ENCODE data around the gene SNX1. TPM values are rescaled to one million over a fixed set of nuclear protein-coding genes. Genes with fewer than 3 reads are reported as not detected.

Gene SNX1
- total and polyA plus RNA-seq, 2 of the 13 experiments (the other 11 are each of a cell fraction or from before 2014, with no cell fraction given) = 29.3 to 60.1 TPM

DNA sequence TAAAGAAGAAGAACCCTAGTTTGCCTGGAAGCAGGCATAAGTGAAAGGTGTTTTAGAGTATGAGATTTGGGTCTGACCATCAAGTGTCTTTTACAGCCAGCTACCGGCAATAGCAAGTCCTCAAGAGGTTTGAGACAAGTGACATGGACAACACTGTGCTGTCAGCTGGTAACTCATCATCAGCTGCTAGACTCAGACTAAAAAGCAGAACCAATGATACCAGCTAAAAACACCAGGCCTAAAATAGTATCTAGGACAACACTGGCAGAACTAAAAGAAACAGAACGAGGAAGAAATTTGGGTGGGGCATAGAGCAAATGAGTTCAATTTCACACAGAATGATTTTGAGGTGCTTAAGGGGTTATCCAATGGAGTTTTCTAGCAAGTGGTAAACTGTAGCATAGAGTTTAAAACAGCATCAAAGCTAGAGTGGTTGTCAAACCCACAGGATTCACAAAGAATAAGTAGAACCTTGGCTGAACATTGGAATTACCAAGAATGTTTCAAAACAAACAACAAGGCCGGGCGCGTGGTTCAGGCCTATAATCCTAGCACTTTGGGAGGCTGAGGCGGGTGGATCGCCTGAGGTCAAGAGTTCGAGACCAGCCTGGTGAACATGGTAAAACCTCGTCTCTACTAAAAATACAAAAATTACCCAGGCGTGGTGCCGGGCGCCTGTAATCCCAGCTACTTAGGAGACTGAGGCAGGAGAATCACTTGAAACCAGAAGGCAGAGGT lies 6.1 kb upstream of the SNX1 start:
- Histone ChIP-seq H3K36me3 (replicated peaks in 1 of 2; ENCODE audit: control insufficient read depth in 1 of 2, insufficient read depth in 2 of 2, low read length in 2 of 2) (peaks cover 2 to 17% of the 10 kb centered on the region in 2 experiments; a peak in 4 of 5 replicates), H2AFZ (ENCODE audit: low read length) (no peak overlapping the region), H4K20me1 (ENCODE audit: insufficient read depth, low read length) (no peaks in the 10 kb centered on the region), H3K4me1 (ENCODE audit: insufficient read depth, low read length) (peaks cover 22% of the 10 kb centered on the region), H3K27me3 (ENCODE audit: control insufficient read depth in 1 of 2, insufficient read depth in 2 of 2, low read length in 2 of 2) (no peaks in the 10 kb centered on the region), H3K4me3 (replicated peaks in 1 of 3; ENCODE audit: insufficient read depth in 1 of 3, low read depth in 2 of 3, low read length in 3 of 3) (no peak overlapping the region), H3K27ac (ENCODE audit: extremely low read length, insufficient read depth, low read length) (no peak overlapping the region), H3K4me2 (ENCODE audit: low read depth, low read length) (no peak overlapping the region), H3K9me3 (ENCODE audit: low read length) (no peaks in the 10 kb centered on the region), H3K9ac (ENCODE audit: insufficient read depth, low read depth, low read length) (no peak overlapping the region), H3K79me2 (ENCODE audit: insufficient read depth, low read length) (peaks cover 17% of the 10 kb centered on the region)
- no TSS peak for BruUV-seq (replicated peaks)
- FAIRE-seq (no peak), DNase-seq (ENCODE audit: low spot score) (no peak), ATAC-seq (no peak)
- ChIA-PET POLR2A (interaction anchor here (1.4 kb wide), 1 partner anchor 18 kb away, joined by 3 read pairs; no protein-coding TSS in a partner anchor), CTCF (ENCODE audit: low intra/inter-chr PET ratio, low total read pairs) (no interaction called here)
- intact Hi-C loops (cut with micrococcal nuclease; ENCODE audit: unreplicated experiment) (no loop called here), in situ Hi-C loops (cut with HindIII; ENCODE audit: extremely low pct_ligation_motif_present, low pct_unique_long_range_greater_than_20kb) (no loop called here)
- 79% methylated on average over 12 of the region's 12 CpGs for WGBS (ENCODE audit: low lambda C conversion rate)
- TF ChIP-seq, protein P1, sequence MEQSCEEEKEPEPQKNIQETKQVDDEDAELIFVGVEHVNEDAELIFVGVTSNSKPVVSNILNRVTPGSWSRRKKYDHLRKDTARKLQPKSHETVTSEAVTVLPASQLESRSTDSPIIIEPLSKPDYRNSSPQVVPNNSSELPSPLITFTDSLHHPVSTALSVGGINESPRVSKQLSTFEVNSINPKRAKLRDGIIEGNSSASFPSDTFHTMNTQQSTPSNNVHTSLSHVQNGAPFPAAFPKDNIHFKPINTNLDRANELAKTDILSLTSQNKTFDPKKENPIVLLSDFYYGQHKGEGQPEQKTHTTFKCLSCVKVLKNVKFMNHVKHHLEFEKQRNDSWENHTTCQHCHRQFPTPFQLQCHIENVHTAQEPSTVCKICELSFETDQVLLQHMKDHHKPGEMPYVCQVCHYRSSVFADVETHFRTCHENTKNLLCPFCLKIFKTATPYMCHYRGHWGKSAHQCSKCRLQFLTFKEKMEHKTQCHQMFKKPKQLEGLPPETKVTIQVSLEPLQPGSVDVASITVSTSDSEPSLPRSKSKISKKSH (CRISPR knock-in tag; IDR thresholded peaks at IDR 0.05; ENCODE audit: borderline replicate concordance) = no peak
- TF ChIP-seq, protein P2, sequence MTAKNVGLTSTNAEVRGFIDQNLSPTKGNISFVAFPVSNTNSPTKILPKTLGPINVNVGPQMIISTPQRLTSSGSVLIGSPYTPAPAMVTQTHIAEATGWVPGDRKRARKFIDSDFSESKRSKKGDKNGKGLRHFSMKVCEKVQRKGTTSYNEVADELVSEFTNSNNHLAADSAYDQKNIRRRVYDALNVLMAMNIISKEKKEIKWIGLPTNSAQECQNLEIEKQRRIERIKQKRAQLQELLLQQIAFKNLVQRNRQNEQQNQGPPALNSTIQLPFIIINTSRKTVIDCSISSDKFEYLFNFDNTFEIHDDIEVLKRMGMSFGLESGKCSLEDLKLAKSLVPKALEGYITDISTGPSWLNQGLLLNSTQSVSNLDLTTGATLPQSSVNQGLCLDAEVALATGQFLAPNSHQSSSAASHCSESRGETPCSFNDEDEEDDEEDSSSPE (CRISPR knock-in tag; IDR thresholded peaks at IDR 0.05) = no peak
- TF ChIP-seq, protein P3, sequence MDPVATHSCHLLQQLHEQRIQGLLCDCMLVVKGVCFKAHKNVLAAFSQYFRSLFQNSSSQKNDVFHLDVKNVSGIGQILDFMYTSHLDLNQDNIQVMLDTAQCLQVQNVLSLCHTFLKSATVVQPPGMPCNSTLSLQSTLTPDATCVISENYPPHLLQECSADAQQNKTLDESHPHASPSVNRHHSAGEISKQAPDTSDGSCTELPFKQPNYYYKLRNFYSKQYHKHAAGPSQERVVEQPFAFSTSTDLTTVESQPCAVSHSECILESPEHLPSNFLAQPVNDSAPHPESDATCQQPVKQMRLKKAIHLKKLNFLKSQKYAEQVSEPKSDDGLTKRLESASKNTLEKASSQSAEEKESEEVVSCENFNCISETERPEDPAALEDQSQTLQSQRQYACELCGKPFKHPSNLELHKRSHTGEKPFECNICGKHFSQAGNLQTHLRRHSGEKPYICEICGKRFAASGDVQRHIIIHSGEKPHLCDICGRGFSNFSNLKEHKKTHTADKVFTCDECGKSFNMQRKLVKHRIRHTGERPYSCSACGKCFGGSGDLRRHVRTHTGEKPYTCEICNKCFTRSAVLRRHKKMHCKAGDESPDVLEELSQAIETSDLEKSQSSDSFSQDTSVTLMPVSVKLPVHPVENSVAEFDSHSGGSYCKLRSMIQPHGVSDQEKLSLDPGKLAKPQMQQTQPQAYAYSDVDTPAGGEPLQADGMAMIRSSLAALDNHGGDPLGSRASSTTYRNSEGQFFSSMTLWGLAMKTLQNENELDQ (CRISPR knock-in tag; IDR thresholded peaks at IDR 0.05; ENCODE audit: borderline replicate concordance) = no peak
- TF ChIP-seq, protein P4, sequence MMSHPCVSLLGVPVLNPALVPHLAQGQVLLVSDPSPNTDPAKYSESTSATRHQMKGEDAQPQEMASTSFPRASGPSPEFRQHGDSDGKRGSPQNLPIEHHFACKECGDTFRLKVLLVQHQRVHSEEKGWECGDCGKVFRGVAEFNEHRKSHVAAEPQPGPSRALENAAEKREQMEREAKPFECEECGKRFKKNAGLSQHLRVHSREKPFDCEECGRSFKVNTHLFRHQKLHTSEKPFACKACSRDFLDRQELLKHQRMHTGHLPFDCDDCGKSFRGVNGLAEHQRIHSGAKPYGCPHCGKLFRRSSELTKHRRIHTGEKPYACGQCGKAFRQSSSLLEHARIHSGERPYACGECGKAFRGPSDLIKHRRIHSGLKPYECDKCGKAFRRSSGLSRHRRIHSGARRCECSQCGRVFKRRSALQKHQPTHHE (CRISPR knock-in tag; IDR thresholded peaks at IDR 0.05; ENCODE audit: borderline replicate concordance) = no peak
- TF ChIP-seq EED (CRISPR knock-in tag; IDR thresholded peaks at IDR 0.05) (no peak), ZNF816 (CRISPR knock-in tag; IDR thresholded peaks at IDR 0.05; ENCODE audit: borderline replicate concordance) (no peak), SRSF1 (optimal IDR thresholded peaks at IDR 0.05; ENCODE audit: low read depth, low read length) (no peak), ZNF790 (CRISPR knock-in tag; IDR thresholded peaks at IDR 0.05; ENCODE audit: borderline replicate concordance) (no peak), ZNF382 (CRISPR knock-in tag; IDR thresholded peaks at IDR 0.05; ENCODE audit: borderline replicate concordance) (no peak), SP1 (IDR thresholded peaks at IDR 0.05) (no peak), SP1 (CRISPR knock-in tag; IDR thresholded peaks at IDR 0.05) (no peak)

Measured in HepG2 (cell line).